Ramos (cell line): ENCODE measurements around the gene AP1G1.
"Not testable (repeated sequence)": the region's sequence is repeated elsewhere in the genome, so short reads cannot be mapped to it uniquely, and the experiment has no call there.

Source experiments
- in situ Hi-C: fragments of 300-500 bp; cut with MboI; formaldehyde crosslinking; loops from one replicate; pipeline ENCODE4 v1.14.3; 2022; ENCODE audit warnings: low sequenced_read_pairs; ENCODE audit not compliant: unreplicated experiment

The AP1G1 gene

GRCh38 chr16:71808593-71809459 lies at the start of gene AP1G1:
TSS of gene AP1G1 (minus strand) at chr16:71808834. CDS start at chr16:71789479, 19,355 bp downstream.
- in situ Hi-C loops = no loop called here

- in situ Hi-C loops = no loop called here
Observed at GRCh38 chr16:71855937-71856662, 47.5 kb upstream of the AP1G1 start.

GRCh38 chr16:71854369-71854948 lies 45.8 kb upstream of the AP1G1 start:
- in situ Hi-C loops = no loop called here

- in situ Hi-C loops = no loop called here
Observed at GRCh38 chr16:71853413-71853812, 44.8 kb upstream of the AP1G1 start.

- in situ Hi-C loops = no loop called here
Observed at GRCh38 chr16:71852561-71852960, 43.9 kb upstream of the AP1G1 start.

- in situ Hi-C loops = no loop called here
Observed at GRCh38 chr16:71852158-71852557, 43.5 kb upstream of the AP1G1 start.

GRCh38 chr16:71851746-71852145 lies 43.1 kb upstream of the AP1G1 start:
- in situ Hi-C loops = no loop called here

- in situ Hi-C loops = no loop called here
Observed at GRCh38 chr16:71848622-71849021, 40.0 kb upstream of the AP1G1 start.

GRCh38 chr16:71847096-71847495 lies 38.5 kb upstream of the AP1G1 start:
- in situ Hi-C loops = no loop called here

- in situ Hi-C loops = no loop called here
Observed at GRCh38 chr16:71846431-71846830, 37.8 kb upstream of the AP1G1 start.

- in situ Hi-C loops = no loop called here
Observed at GRCh38 chr16:71845639-71846430, 37.2 kb upstream of the AP1G1 start, which contains the start of gene ATXN1L. TSS of gene ATXN1L (plus strand) at chr16:71845976. CDS start at chr16:71849741, 3,765 bp downstream.

- in situ Hi-C loops = no loop called here
Observed at GRCh38 chr16:71843572-71843971, 34.9 kb upstream of the AP1G1 start.

- in situ Hi-C loops = no loop called here
Observed at GRCh38 chr16:71840052-71840451, 31.4 kb upstream of the AP1G1 start.

GRCh38 chr16:71837150-71837549 lies 28.5 kb upstream of the AP1G1 start:
- in situ Hi-C loops = no loop called here

- in situ Hi-C loops = no loop called here
Observed at GRCh38 chr16:71834291-71834690, 25.7 kb upstream of the AP1G1 start.

- in situ Hi-C loops = not testable (repeated sequence)
Observed at GRCh38 chr16:71832112-71832511, 23.5 kb upstream of the AP1G1 start.

GRCh38 chr16:71831698-71832097 lies 23.1 kb upstream of the AP1G1 start:
- in situ Hi-C loops = not testable (repeated sequence)

- in situ Hi-C loops = no loop called here
Observed at GRCh38 chr16:71830359-71830758, 21.7 kb upstream of the AP1G1 start.

GRCh38 chr16:71826533-71827017 lies 17.9 kb upstream of the AP1G1 start:
- in situ Hi-C loops = no loop called here

GRCh38 chr16:71817155-71817500 lies 8.5 kb upstream of the AP1G1 start:
- in situ Hi-C loops = not testable (repeated sequence)
